HUES48 (cell line): ENCODE data around the gene TRIO.

Source experiments
- H3K27ac ChIP-seq: one replicate; pipeline ENCODE4 v1.7.0; 2013; ENCODE audit warnings: low read depth, low read length, inconsistent platforms
- H3K27me3 ChIP-seq: 2 replicates; pipeline ENCODE4 v1.6.1; 2013; ENCODE audit warnings: mild to moderate bottlenecking, low read length; ENCODE audit not compliant: control insufficient read depth, insufficient read depth
- H3K36me3 ChIP-seq: 2 replicates; pipeline ENCODE4 v1.6.1; 2013; ENCODE audit warnings: low read length; ENCODE audit not compliant: control insufficient read depth, insufficient read depth
- H3K4me1 ChIP-seq: 2 replicates; pipeline ENCODE4 v1.6.1; 2013; ENCODE audit warnings: mild to moderate bottlenecking, low read length; ENCODE audit not compliant: control insufficient read depth, insufficient read depth
- H3K4me3 ChIP-seq: 2 replicates; pipeline ENCODE4 v1.5.1; 2013; ENCODE audit warnings: mild to moderate bottlenecking, low read depth, low read length
- H3K9ac ChIP-seq: 2 replicates; pipeline ENCODE4 v1.6.1; 2013; ENCODE audit warnings: mild to moderate bottlenecking, low read depth, low read length, moderate library complexity
- H3K9me3 ChIP-seq: 2 replicates; pipeline ENCODE4 v1.6.1; 2013; ENCODE audit warnings: low read length; ENCODE audit not compliant: control insufficient read depth, insufficient read depth

Gene TRIO

DNA sequence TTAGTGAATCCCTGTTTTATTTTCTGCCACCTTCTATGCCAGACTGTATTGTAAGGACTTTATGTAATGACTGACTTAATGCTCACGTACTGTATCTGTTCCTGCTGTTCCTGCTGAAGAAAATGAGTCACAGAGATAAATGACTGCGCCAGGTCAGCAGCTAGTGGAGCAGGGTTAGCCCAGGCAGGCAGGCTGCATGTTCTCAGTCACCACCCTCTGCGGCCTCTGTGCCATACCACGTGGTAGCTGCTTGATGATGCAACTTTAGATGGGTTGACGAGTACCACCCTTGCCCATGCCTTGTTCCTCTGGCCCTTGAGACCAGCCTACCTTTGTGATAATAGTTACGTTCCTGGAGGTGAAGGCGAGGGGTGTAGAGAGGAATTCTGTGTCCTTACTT lies 161.9 kb downstream of the TRIO start:
- H3K36me3 ChIP-seq: peaks cover 62% of the 10 kb centered on the region

DNA sequence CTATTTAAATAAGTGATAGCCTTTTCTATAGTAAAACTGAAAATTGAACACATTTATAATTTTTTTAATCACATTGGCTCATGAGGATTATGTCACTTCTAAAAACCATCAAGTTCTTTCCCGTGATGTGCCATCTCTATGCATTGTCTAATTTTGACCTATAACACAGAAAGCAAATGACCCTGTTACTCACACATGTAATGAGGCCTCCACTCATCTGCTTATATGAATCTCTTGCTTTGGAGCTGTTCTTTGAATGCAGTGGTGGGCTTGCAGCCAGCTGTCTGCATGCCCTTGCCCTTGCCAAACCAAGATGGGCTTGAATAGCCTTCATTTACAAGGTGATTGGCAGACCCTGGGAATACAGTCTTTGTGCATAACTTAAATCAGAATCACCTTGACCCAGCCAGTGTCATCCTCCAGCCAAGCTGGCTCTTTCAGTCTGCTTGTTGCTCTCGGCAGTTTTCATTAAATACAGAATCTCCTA lies 163.2 kb downstream of the TRIO start:
- H3K9ac ChIP-seq: no peak overlapping the region
- no peaks in the 10 kb centered on the region for H3K9me3 ChIP-seq
- H3K4me1 ChIP-seq: no peaks in the 10 kb centered on the region
- no peak overlapping the region for H3K4me3 ChIP-seq
- H3K27ac ChIP-seq: no peak overlapping the region
- H3K27me3 ChIP-seq: no peaks in the 10 kb centered on the region
- peaks cover 63% of the 10 kb centered on the region for H3K36me3 ChIP-seq

More for the DNA sequence above, 161.9 kb downstream of the TRIO start:
- Histone ChIP-seq H3K9ac (no peak overlapping the region), H3K9me3 (no peaks in the 10 kb centered on the region), H3K4me1 (no peaks in the 10 kb centered on the region), H3K4me3 (no peak overlapping the region), H3K27ac (no peak overlapping the region), H3K27me3 (no peaks in the 10 kb centered on the region)

- Histone ChIP-seq H3K9ac (no peak overlapping the region), H3K27ac (no peak overlapping the region), H3K36me3 (peaks cover 63% of the 10 kb centered on the region), H3K27me3 (no peaks in the 10 kb centered on the region), H3K9me3 (no peaks in the 10 kb centered on the region), H3K4me3 (no peak overlapping the region), H3K4me1 (0 out of 2 replicates have a peak, but pooled peaks cover 4% of the 10 kb centered on the region)
These were observed 165.4 kb downstream of the TRIO start for GRCh38 chr5:14308384-14309154.

DNA sequence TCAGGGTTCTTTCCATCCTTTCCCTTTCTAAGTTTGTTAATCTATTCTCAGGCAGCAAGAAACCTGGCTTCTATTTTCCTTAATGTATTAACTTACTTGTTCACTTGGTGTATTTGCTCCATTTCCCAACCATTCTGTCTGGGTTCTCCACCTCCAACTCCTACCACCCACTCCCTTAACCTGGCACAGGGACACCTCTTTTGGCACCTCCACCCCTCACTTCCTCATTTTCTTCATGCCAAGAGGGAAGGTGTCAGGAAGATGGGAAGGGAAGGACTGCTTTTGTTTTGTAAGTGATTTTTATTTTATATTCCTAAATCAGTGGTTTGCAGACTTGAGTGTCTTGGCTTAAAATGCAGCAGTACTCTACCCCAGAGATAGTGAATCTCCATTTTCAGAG lies 166.1 kb downstream of the TRIO start:
- Histone ChIP-seq H3K36me3 (peaks cover 66% of the 10 kb centered on the region), H3K4me1 (0 out of 2 replicates have a peak, but pooled peaks cover 4% of the 10 kb centered on the region), H3K9me3 (no peaks in the 10 kb centered on the region), H3K9ac (no peak overlapping the region), H3K27me3 (no peaks in the 10 kb centered on the region), H3K4me3 (no peak overlapping the region), H3K27ac (no peak overlapping the region)

DNA sequence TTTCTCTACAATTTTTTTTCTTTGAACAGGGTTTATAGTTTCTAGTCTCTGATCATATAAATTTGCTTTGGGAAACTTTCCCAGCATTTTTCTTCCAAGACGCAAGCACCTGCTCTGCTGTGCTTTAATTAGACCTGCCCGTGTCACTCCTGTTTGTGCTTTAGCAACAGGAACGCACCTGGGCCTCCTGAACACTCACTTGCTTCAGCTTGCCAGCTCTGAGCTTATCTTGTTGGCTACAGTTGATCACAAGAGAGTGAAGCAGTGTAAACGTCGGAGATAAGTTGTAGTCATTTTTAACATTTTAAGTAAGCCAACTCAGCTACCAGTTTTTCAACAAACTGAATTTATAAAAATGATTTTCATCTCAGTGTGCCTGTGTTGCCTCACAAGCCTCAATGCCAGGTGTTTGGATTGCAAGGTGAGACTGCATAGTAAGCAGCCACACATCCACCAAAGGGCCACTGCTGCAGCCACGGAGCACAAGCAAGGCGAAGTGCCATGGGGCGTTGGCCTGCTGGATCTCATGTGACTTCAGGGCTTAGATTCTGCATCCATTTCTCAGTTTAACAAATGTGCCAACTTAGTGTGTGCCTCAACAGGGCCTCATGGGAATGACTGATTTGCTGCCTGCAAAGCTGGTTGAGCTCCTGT lies 166.9 kb downstream of the TRIO start:
- peaks cover 59% of the 10 kb centered on the region for H3K36me3 ChIP-seq
- H3K27ac ChIP-seq: no peak overlapping the region
- H3K27me3 ChIP-seq: no peaks in the 10 kb centered on the region
- no peak overlapping the region for H3K9ac ChIP-seq
- 0 out of 2 replicates have a peak, but pooled peaks cover 4% of the 10 kb centered on the region for H3K4me1 ChIP-seq
- no peaks in the 10 kb centered on the region for H3K9me3 ChIP-seq
- H3K4me3 ChIP-seq: no peak overlapping the region

DNA sequence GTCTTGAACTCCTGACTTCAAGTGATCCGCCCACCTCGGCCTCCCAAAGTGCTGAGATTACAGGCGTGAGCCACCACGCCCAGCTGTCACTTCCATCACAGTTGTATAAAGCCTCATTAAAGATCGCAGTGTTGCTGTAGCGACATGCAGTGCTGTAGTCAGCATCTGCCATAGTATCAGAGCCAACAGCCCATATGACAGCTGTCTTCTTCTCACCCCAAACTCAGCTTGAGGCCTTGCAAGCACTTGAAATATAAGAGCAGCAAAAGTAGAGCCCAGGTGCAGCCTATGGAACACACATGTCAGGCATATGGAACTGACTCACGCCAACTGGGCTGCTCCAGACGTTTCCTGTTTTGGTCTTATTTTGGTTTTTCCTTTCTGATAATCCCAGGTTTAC lies 167.8 kb downstream of the TRIO start:
- 0 out of 2 replicates have a peak, but pooled peaks cover 4% of the 10 kb centered on the region for H3K4me1 ChIP-seq
- no peaks in the 10 kb centered on the region for H3K27me3 ChIP-seq
- H3K36me3 ChIP-seq: peaks cover 51% of the 10 kb centered on the region
- no peak overlapping the region for H3K9ac ChIP-seq
- no peak overlapping the region for H3K4me3 ChIP-seq
- no peak overlapping the region for H3K27ac ChIP-seq
- no peaks in the 10 kb centered on the region for H3K9me3 ChIP-seq

- Histone ChIP-seq H3K4me1 (0 out of 2 replicates have a peak, but pooled peaks cover 4% of the 10 kb centered on the region), H3K36me3 (peaks cover 64% of the 10 kb centered on the region), H3K27ac (no peak overlapping the region), H3K9me3 (no peaks in the 10 kb centered on the region), H3K4me3 (no peak overlapping the region), H3K9ac (no peak overlapping the region), H3K27me3 (no peaks in the 10 kb centered on the region)
These were observed 171.0 kb downstream of the TRIO start for GRCh38 chr5:14313986-14314690.

DNA sequence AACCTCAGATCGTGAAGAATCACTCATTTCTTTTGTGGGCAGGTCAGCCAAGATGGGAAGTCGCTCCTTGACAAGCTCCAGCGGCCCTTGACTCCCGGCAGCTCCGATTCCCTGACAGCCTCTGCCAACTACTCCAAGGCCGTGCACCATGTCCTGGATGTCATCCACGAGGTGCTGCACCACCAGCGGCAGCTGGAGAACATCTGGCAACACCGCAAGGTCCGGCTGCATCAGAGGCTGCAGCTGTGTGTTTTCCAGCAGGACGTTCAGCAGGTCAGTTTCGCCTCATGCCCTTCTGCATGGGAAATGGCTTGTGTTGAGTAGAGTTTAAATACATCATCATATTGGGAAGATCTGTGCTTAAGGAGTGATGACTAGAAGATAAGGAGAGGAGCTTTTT lies 173.3 kb downstream of the TRIO start:
- no peak overlapping the region for H3K4me3 ChIP-seq
- no peak overlapping the region for H3K9ac ChIP-seq
- peaks cover 57% of the 10 kb centered on the region for H3K36me3 ChIP-seq
- no peaks in the 10 kb centered on the region for H3K27me3 ChIP-seq
- 0 out of 2 replicates have a peak, but pooled peaks cover 4% of the 10 kb centered on the region for H3K4me1 ChIP-seq
- no peaks in the 10 kb centered on the region for H3K9me3 ChIP-seq
- H3K27ac ChIP-seq: no peak overlapping the region

GRCh38 chr5:14319102-14319501 lies 176.0 kb downstream of the TRIO start:
- H3K4me3 ChIP-seq: no peak overlapping the region
- no peaks in the 10 kb centered on the region for H3K9me3 ChIP-seq
- peaks cover 11% of the 10 kb centered on the region for H3K4me1 ChIP-seq
- H3K36me3 ChIP-seq: peaks cover 51% of the 10 kb centered on the region
- H3K9ac ChIP-seq: no peak overlapping the region
- H3K27me3 ChIP-seq: no peaks in the 10 kb centered on the region
- no peak overlapping the region for H3K27ac ChIP-seq

DNA sequence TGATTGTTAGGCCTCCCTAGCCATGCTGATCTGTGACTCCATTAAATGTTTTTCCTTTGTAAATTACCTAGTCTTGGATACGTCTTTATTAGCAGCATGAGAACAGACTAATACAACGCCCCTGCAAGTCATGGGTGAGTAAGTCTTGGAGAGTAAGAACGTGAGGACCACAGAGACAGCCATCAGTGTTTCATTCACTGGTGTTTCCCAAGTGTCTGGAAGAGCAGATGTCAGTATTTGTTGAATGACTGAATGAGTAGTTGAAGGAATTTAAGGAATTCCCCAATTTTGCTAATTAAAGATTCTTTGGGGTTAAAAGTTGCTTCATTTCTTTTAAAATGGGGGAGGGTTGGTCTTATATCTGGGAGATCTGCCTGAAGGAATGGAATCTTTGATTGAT lies 178.8 kb downstream of the TRIO start:
- Histone ChIP-seq H3K4me1 (peaks cover 11% of the 10 kb centered on the region), H3K9me3 (no peaks in the 10 kb centered on the region), H3K9ac (no peak overlapping the region), H3K4me3 (no peak overlapping the region), H3K27me3 (no peaks in the 10 kb centered on the region), H3K27ac (no peak overlapping the region), H3K36me3 (peaks cover 47% of the 10 kb centered on the region)
